Right kidney (tissue), 9 donors: ENCODE measurements around the gene JCAD.
A peak's percentile ranks its signal among the peaks of the same experiment; 100 is the strongest.
"Not testable (repeated sequence)": the region's sequence is repeated elsewhere in the genome, so short reads cannot be mapped to it uniquely, and the experiment has no call there.

Experiments
- DNase-seq: peaks from one replicate; pipeline ENCODE4 v3.0.0-alpha.2; 2016
- long read RNA-seq, 8 donors: transcript quantifications; one replicate each; lab custom pipeline, GENCODE V29; 2026

JCAD gene, protein sequence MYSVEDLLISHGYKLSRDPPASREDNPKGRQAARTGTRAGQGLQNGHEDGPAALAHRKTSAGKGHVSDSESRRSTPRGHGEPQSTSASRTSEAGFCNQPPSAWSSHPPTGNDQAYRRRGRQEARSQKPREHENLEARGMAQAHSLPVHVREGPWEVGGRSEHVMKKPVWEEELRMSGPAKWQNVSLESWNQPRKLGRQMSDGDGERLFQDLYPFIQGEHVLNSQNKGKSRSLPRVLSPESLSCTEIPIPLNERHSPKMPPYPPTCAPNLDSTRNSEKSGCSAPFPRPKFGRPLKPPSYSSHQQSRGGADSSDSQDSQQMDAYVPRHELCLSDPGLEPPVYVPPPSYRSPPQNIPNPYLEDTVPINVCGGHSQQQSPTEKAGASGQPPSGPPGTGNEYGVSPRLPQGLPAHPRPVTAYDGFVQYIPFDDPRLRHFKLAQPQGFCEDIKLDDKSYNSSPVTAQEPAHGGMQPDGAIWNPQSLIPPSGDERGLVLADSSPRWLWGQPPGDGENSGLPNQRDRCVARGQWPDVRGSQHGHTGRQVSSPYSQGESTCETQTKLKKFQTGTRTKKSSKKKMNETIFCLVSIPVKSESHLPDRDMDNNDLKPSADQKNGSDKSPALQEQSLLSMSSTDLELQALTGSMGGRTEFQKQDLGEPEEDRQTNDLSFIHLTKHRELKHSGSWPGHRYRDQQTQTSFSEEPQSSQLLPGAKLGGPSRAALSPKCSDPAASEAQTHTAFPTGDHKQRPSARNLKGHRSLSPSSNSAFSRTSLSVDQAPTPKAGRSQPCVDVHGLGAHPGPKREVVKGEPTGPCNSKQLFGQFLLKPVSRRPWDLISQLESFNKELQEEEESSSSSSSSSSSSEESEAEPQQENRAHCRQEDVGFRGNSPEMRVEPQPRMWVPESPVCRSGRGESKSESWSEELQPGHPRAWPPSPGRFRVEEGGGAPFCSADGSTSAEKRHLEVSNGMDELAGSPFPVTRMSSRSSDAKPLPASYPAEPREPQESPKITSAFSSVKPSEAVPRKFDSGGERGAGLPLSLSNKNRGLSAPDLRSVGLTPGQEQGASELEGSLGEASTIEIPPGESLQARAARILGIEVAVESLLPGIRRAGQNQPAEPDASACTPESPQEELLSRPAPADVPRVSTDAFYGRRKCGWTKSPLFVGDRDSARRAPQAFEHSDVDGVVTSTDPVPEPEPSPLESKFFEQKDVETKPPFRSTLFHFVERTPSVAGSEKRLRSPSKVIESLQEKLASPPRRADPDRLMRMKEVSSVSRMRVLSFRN (N-terminal part only)
- long read RNA-seq, donor 1, full-length matches to known transcripts = 2 of 8 reads
- long read RNA-seq, donor 1, partial matches to known transcripts = 6 of 8 reads
- long read RNA-seq, donor 1, other reads (novel, unspliced or antisense) = 0 of 8 reads
- long read RNA-seq, donor 2 = 0 reads
- long read RNA-seq, donor 3 = 0 reads
- long read RNA-seq, donor 4, partial matches to known transcripts = 16 of 16 reads
- long read RNA-seq, donor 4, other reads (novel, unspliced or antisense) = 0 of 16 reads
- long read RNA-seq, donor 5 = 0 reads
- long read RNA-seq, donor 6, full-length matches to known transcripts = 1 of 12 reads
- long read RNA-seq, donor 6, partial matches to known transcripts = 11 of 12 reads
- long read RNA-seq, donor 6, other reads (novel, unspliced or antisense) = 0 of 12 reads
- long read RNA-seq, donor 7, full-length matches to known transcripts = 1 of 21 reads
- long read RNA-seq, donor 7, partial matches to known transcripts = 20 of 21 reads
- long read RNA-seq, donor 7, other reads (novel, unspliced or antisense) = 0 of 21 reads
- long read RNA-seq, donor 8, full-length matches to known transcripts = 1 of 1 reads
- long read RNA-seq, donor 8, partial matches to known transcripts = 0 of 1 reads
- long read RNA-seq, donor 8, other reads (novel, unspliced or antisense) = 0 of 1 reads

- DNase-seq = peak; percentile 74
Measured at GRCh38 chr10:30059209-30060107, at the start of gene JCAD. Gene JCAD (minus strand): TSS chr10:30059586. CDS start chr10:30047812, 11,774 bp downstream.

GRCh38 chr10:30106987-30107386 lies 47.6 kb upstream of the JCAD start:
- no peak for DNase-seq

- no peak for DNase-seq
Measured at GRCh38 chr10:30103595-30104320, 44.4 kb upstream of the JCAD start.

DNA sequence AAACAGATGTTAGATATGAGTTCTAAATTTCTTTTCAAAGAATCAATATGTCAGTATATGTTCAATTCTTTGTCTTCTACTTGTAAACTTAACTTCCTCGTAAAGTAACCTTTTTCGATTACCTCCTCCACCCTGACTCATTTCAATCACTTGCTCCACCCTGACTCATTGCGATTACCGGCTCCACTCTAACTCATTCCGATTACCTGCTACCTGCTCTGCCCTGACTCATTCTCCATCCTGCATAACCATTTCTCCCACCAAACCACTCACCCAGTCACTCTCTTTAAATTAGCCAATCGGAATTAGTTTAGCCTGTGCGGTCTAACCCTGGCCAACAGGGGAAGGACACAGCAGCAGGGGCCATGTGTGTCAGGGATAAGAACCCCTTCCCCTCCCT lies 40.3 kb upstream of the JCAD start:
- not testable (repeated sequence) for DNase-seq

DNA sequence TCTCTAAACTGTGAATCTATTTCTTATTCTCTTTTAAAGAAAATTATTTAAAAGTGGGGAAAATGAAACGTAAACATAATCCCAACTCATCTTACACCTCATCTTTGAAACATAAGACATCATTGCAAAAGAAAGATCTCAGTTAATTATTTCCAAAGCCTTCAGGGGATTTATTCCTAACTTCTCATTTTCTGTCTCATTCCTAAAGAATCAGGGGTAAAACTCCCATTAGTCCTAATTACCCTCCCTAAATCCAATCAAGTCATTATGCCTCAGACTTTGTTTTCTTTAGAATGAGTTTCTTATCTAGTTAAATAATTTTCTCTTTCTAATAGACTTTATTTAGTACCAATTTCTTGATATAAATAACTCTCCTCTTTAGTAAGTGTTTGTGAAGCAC lies 39.7 kb upstream of the JCAD start:
- DNase-seq = no peak

DNA sequence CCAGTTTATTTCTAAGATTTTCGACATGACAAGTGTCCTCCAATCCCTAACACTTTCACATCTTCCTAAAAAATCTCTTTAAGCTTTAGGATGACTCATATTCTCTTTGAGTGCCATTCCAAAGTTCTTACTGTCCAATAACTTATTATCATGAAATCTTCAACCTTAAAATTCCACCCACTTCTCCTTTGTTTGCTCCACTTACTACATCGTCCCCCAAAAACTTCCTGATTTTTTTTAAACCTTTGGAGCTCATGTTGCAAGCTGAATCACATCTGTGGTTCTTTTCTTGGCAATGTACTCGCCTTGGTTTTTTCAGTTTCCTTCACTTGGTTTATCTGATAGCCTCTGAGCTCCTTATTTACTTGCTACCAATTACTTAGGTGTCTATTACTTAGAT lies 39.2 kb upstream of the JCAD start:
- no peak for DNase-seq

DNA sequence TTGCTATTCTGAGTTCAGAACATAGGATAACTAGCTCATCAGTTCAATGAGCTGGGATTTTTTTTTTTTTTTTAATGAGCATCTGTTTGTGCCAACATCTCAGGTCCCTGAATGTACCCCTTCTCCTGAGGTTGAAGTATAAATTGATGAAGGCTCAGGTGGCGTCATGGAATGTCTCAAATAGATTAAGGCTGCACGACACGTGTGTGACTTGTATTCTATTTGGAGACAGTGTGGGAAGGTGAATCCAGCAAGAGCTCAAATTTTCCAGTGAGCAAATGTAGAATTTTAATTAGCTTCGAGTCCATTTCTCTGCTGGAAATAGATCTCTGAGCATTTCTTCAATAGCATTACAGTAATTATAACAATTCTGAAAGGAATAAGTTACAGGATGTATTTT lies 37.2 kb upstream of the JCAD start:
- no peak for DNase-seq

DNA sequence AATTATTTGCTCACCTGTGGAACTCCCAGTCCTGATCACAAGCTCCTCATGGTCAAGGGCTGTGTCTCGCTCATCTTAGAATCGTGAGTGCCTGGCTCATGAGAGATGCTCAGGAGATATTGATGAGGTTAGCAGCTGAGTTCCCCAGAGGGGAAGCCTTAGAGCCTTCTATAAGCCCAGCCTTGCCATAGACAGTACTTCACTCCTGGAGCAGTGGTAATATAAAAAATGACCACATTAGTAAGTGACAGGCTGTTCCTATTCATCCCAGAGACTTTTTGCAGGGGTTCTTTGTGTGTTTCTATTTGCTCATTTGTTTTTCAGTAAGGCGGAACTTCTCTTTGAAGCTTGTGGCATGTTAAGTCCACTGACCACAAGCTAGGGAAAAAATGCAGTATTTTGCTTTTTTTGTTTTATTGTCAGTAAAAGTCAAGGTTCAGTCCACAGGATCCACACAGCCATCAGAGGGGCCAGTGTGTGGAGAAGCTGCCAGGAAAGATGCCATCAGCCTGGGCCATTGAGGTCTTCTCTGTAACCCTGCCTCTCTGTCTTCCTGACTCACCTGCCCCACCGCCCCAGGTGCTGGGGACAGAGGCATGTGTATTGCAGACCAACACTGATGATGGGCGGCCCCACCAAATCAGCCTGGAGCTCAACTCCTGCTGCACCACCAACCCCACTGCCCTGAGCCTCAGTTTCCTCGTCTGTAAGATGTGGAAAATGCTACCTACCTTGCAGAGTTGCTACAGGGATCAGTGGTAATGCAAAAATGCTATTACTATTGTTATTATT lies 36.4 kb upstream of the JCAD start:
- no peak for DNase-seq

DNA sequence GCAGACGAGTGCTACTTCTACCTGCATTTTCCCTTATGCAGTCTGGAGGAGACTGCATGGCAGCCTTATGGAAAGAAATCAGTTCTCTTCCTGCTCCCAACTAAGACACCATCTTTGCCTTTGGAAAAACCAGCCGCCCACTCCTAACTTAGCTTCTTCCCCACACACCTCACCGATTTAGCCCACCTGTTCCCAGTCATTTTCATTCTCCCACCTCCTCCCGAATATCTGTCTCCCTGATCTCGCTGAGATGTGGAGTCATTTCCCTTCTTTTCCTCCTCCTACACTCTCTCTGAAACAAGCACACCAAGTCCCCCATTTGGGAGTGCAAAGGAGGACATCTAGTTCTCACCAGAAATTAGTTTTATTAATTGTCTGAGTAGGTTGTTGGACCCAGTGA lies 35.2 kb upstream of the JCAD start:
- no peak for DNase-seq

DNA sequence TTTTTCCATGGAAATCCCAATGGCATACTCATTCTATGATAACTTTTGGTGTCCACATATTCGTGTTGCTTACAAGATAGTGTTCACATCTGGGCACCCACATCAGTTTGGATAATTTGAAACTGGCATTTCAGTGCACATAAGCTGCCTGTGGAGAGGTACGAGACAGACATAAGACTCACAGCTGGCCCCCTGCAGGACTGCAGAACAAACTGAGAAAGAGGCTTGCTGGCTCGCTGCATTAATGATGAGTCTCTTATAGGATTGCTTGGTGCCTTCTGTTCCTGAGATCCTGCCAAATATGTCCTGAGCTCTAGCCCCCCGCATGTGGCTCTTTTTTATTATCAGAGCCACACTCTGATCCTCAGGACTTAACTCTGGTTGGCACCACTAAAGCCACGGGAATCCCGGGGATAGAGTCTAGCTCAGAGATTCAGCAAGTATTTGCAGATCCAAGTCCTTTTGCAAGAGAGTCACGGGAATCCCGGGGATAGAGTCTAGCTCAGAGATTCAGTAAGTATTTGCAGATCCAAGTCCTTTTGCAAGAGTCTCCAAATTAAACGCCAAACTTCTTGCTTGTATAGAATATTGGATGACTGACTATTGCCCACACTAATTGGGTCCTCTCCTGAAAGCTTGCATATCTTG lies 34.0 kb upstream of the JCAD start:
- DNase-seq = no peak

GRCh38 chr10:30092151-30092790 lies 32.9 kb upstream of the JCAD start:
- no peak for DNase-seq

- DNase-seq = no peak
Measured at GRCh38 chr10:30091136-30091535, 31.8 kb upstream of the JCAD start.

- no peak for DNase-seq
Measured at GRCh38 chr10:30088178-30088577, 28.8 kb upstream of the JCAD start.

DNA sequence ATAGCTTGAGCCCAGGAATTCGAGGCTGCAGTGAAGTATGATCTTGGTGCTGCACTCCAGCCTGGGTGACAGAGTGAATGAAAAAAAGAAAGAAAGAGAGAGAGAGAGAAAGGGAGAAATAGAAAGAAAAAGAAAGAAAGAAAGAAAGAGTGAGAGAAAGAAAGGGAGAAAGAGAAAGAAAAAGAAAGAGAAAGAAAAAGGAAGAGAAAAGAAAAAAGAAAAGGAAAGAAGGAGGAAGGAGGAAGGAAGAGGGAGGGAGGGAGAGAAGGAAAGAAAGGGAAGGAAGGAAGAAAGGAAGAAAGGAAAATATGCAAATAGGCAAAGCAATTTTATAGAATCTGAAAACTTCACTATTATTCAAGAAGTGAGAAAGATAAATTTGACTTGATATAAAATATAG lies 24.5 kb upstream of the JCAD start:
- no peak for DNase-seq

DNA sequence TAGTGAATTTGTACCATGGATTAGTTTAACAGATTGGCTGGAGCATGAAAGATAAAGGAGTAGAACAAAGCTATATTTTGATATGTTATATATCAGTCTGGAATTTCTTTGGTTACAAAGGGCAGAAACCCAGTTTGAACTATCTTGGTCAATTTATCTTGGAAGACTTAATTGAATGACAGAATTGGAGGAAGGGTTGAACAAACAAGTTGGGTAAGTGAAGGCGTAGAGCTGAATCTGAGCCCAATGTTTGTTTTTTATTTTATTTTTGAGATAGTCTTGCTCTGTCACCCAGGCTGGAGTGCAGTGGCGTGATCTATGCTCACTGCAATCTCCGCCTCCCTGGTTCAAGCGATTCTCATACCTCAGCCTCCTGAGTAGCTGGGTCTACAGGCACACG lies 21.8 kb upstream of the JCAD start:
- no peak for DNase-seq

DNA sequence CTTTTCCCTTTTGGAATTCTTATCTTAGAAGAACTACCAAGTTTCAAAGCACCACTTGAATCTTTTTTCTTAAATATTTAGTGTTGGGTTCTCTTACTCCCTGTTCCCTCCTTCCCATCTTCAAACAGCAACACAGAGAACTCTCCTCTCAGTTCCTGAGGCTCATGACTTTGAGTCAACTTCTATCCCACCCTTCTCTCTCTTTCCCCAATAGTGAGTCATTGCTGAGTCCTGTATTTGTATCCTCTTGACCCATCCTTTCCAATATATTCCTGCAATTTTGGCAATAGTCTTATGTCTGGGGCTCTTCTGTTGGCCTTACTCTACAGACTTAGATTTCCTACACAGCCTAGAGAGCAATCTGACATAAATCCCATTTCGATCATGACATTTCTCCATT lies 20.8 kb upstream of the JCAD start:
- no peak for DNase-seq

- DNase-seq = no peak
Measured at GRCh38 chr10:30079408-30079807, 20.0 kb upstream of the JCAD start.
